Ureter (tissue), 1 donor: ENCODE measurements around the gene TRAPPC1. TPM values are rescaled to one million over a fixed set of nuclear protein-coding genes. Genes with fewer than 3 reads are reported as not detected.
A peak's percentile ranks its signal among the peaks of the same experiment; 100 is the strongest.

Source experiments
- DNase-seq: peaks from one replicate; pipeline ENCODE4 v3.0.0-alpha.2; 2020; ENCODE audit warnings: low spot score
- total RNA-seq: library from RNA; stranded (reverse); gene quantifications from one replicate; pipeline ENCODE4 v1.2.4, GENCODE V29; 2023
- donor health status: DM: yes; HTN: yes; CAD: no.

TRAPPC1 gene
- total RNA-seq, 1 donor from 2014 or later: 166 TPM

DNA sequence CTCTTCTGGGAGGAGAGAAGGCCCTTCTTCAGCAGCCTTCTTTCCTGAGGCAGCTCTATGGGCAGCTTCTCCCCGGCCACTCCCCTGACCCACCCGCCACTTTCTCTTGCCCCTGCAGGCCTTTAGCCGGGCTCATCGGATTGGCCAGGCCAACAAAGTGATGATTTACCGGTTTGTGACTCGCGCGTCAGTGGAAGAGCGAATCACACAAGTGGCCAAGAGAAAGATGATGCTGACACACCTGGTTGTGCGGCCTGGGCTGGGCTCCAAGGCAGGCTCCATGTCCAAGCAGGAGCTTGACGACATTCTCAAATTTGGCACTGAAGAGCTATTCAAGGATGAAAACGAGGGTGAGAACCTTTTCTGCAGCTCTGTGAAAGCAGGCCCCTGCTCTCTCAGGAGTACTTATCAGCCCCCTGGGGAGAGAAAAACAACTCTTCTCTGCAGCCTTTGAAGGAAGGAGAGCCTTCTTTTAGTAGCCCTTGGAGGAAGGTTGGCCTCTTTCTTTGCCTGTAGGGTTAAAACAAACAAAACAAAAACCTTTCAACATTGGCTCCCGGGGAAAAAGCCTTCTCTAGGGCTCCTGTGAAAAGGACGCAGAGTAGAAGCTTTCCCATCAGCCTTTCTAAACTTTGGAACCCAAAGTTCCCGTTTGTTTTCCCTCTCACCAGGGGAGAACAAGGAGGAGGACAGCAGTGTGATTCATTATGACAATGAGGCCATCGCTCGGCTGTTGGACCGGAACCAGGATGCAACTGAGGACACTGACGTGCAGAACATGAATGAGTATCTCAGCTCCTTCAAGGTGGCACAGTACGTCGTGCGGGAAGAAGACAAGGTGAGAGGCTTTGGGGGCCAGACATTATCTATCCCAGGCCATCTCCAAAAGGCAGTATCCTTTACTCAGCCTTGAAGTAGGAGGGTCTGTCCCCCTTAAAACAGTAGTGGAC is 28.3 kb downstream of the TRAPPC1 start:
- DNase-seq: no peak

- peak; percentile 39 for DNase-seq
Measured at GRCh38 chr17:7897773-7898172, 34.0 kb downstream of the TRAPPC1 start.

- peak; percentile 34 for DNase-seq
Measured at GRCh38 chr17:7897090-7897489, 34.7 kb downstream of the TRAPPC1 start.

DNA sequence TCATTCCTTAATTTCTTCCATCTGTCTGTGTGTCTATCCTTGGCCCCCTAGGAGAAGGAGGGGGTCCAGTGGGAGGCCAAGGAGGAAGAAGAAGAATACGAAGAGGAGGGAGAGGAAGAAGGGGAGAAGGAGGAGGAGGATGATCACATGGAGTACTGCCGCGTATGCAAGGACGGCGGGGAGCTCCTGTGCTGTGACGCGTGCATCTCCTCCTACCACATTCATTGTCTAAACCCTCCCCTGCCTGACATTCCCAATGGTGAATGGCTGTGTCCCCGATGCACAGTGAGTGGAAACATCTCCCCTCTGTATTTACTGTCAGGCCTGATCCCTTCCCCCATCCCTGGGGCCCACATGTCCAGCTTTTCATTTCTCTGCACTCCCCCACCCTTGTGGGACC is 36.9 kb downstream of the TRAPPC1 start:
- DNase-seq: peak; percentile 33

GRCh38 chr17:7894226-7894625 is 37.5 kb downstream of the TRAPPC1 start:
- DNase-seq: peak; percentile 25

- DNase-seq: peak; percentile 25
Measured at GRCh38 chr17:7893187-7893880, 38.4 kb downstream of the TRAPPC1 start.

DNA sequence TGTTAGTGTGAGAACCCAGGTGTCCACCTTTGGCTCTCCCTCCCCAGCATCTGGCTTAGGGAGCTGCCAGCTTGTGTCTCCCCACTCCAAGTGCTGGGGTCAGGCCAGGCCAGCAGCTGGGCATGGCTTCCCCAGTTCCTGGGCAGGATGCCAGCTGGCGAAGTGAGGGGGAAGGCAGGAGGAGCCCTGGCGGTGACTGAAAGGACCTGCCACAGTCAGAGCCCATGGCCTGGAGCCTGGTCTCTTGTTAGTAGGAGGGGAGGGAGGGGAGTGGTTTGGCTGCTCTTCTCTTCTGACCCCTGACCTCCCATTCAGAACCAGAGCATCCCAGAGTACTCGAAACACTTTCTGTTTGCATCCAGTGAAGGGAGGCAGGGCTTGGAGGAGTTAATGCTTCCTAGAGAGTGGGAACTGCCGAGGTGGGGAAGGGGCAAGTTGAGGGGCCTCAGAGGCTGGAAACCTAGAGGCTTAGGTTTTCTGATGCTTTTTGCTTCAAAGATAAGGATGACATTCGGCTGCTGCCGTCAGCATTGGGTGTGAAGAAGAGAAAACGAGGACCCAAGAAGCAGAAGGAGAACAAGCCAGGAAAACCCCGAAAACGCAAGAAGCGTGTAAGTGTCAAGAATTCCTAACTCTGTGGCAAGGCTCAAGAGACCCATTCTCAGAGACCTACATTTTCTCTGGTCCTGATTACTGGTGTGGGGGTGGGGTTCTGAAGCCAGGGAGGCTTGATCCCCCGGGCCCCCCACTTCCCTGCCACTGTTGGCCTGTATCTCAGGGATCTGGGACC is 42.4 kb downstream of the TRAPPC1 start:
- peak; percentile 97 for DNase-seq

DNA sequence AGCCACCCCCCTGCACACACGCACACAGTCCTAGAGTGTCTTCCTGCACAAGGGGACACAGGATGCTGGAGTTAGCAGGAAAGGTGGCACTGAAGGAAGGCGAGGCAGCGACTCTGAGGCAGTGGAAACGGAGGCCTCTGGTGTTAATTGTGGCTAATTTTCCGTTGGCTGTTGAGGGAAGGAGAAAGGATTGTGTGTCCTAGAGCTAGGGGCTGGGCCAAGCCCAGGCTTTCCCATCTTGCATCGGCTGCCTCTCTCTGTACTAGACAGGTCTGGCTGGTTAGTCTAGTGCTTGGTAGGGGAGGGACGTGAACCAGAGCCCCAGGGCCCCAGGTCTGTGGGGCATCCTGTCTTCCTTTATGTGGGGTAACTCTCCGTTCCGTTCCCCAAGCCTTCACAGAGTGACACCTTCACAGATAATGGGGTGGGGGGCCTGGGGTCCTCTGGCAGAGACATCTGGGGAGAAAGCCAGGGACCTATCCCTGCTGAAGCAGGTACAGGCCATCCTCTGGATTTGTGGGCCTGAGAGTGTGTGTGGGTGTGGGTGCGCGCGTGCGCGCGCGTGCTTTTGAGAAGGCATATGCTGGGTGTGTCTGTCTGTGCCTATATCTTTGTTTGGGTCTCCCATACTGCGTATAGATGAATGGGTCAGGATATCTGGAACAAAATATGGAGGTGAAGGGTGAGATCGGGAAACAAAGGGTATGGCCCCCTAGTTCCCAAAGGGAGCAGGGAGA is 43.4 kb downstream of the TRAPPC1 start, which contains the start of gene CHD3:
Gene CHD3 (plus strand): TSS at position 606 of the 737 bp plus-strand sequence. CDS start 212 bp downstream, outside the sequence.
- peak; percentile 77 for DNase-seq

GRCh38 chr17:7887482-7888183 is 44.1 kb downstream of the TRAPPC1 start:
- peak; percentile 94 for DNase-seq

DNA sequence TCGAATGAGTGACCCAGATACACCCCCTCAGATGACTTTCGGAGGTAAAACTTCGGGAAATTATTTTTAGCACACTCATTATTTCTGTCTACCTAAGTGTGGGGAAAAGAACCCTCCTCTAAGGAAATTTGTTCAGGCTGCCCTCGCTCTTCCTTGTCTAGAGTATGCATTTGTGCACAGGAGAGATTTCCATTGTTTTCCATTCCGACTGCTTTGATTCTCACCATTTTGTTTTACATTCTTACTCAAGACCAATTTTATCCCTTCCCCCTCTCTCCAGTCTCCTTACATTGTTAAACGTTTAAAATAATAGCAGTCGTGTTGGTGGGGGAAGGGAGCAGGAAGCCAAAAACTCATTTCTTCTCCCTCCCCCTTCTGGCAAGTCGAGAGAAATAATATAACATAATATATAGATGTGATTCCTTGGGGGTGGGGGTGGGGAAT is 44.7 kb downstream of the TRAPPC1 start:
- no peak for DNase-seq

- peak; percentile 71 for DNase-seq
Measured at GRCh38 chr17:7886227-7887037, 45.3 kb downstream of the TRAPPC1 start.

- peak; percentile 73 for DNase-seq
Measured at GRCh38 chr17:7885367-7886226, 46.1 kb downstream of the TRAPPC1 start.

GRCh38 chr17:7884581-7885366 is 47.0 kb downstream of the TRAPPC1 start:
- DNase-seq: peak; percentile 47

GRCh38 chr17:7883781-7884386 is 47.9 kb downstream of the TRAPPC1 start:
- peak; percentile 48 for DNase-seq

DNA sequence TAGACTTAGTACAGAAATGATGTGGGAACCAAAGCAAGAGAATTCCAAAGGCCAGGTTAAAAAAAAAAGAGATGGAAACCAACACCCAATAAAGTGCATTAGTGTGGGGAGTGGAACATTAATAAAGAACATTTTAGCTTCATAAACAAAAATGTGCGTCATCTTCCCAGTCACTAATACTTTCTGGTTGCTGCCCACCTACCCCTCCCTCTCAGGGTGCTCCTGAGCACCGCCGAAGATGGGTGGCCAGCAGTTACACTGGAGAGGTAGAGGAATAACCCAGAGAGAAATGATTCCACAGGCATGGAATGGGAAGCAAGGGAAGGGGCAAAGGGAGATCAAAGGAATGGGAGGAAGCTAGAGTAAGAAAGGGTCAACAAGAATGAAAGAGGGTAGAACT is 49.1 kb downstream of the TRAPPC1 start:
- DNase-seq: peak; percentile 23

DNA sequence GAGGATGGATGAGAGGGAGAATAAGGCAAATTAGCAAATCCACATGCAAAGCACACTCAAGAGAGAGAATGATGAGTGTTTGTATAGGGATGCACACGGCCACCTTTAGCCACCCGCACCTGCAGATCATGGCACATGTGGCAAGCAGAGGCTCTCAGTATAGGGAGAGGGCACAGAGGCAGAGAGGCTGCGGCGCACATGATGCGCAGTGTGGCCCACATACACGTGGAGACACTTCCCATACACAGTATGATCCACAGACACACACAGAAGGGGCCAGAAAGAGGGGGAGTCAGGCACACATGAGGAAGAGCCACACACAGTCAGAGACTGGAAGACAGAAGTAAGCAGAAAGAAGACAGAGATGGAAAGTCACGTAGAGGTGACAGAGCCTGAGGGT is 49.7 kb downstream of the TRAPPC1 start:
- DNase-seq: peak; percentile 35
